Hepatic stellate cell (primary cell): Measurements from ENCODE around the gene ITPR2.
"Not testable (repeated sequence)": the region's sequence is repeated elsewhere in the genome, so short reads cannot be mapped to it uniquely, and the experiment has no call there.

Source experiments
- DNase-seq: peaks from one replicate; pipeline ENCODE4 v3.0.0; 2011; ENCODE audit warnings: low spot score

ITPR2 gene

GRCh38 chr12:26832822-26833742, at the start of gene ITPR2:
TSS of gene ITPR2 (minus strand) at chr12:26833194. CDS start at chr12:26832781, 413 bp downstream.
- peak; percentile 94 for DNase-seq

- no peak for DNase-seq
Measured at GRCh38 chr12:26880625-26881024, 47.6 kb upstream of the ITPR2 start.

GRCh38 chr12:26878661-26879119, 45.7 kb upstream of the ITPR2 start:
- DNase-seq = no peak

- DNase-seq = no peak
Measured at GRCh38 chr12:26874501-26875296, 41.7 kb upstream of the ITPR2 start.

- DNase-seq = no peak
Measured at GRCh38 chr12:26872625-26873024, 39.6 kb upstream of the ITPR2 start.

- no peak for DNase-seq
Measured at GRCh38 chr12:26871985-26872384, 39.0 kb upstream of the ITPR2 start.

GRCh38 chr12:26870491-26871419, 37.8 kb upstream of the ITPR2 start:
- DNase-seq = no peak

GRCh38 chr12:26869908-26870459, 37.0 kb upstream of the ITPR2 start:
- DNase-seq = no peak

GRCh38 chr12:26869104-26869494, 36.1 kb upstream of the ITPR2 start:
- DNase-seq = no peak

- no peak for DNase-seq
Measured at GRCh38 chr12:26868447-26869103, 35.6 kb upstream of the ITPR2 start.

- DNase-seq = no peak
Measured at GRCh38 chr12:26867080-26867479, 34.1 kb upstream of the ITPR2 start.

- DNase-seq = no peak
Measured at GRCh38 chr12:26863515-26863914, 30.5 kb upstream of the ITPR2 start.

- not testable (repeated sequence) for DNase-seq
Measured at GRCh38 chr12:26862787-26863186, 29.8 kb upstream of the ITPR2 start.

- DNase-seq = no peak
Measured at GRCh38 chr12:26861690-26862089, 28.7 kb upstream of the ITPR2 start.

GRCh38 chr12:26857465-26858176, 24.6 kb upstream of the ITPR2 start:
- DNase-seq = no peak

- no peak for DNase-seq
Measured at GRCh38 chr12:26855337-26855736, 22.3 kb upstream of the ITPR2 start.

GRCh38 chr12:26854031-26854390, 21.0 kb upstream of the ITPR2 start:
- no peak for DNase-seq

GRCh38 chr12:26853303-26854030, 20.5 kb upstream of the ITPR2 start:
- peak; percentile 55 for DNase-seq

GRCh38 chr12:26851031-26851809, 18.2 kb upstream of the ITPR2 start:
- no peak for DNase-seq
